Hematopoietic multipotent progenitor cell treated with erythropoietin and hydrocortisone succinate and interleukin-3 and kit ligand, for 17 days (in vitro differentiated cells): Measurements from ENCODE around the gene ABRACL.

Experiments
- DNase-seq: peaks from one replicate; pipeline ENCODE4 v3.0.0-alpha.2; 2015; ENCODE audit warnings: low spot score

ABRACL gene

GRCh38 chr6:139054001-139054400 lies 25.5 kb downstream of the ABRACL start:
- DNase-seq: no peak

- DNase-seq: no peak
These were observed 27.2 kb downstream of the ABRACL start for GRCh38 chr6:139055709-139056108.

- no peak for DNase-seq
These were observed 29.5 kb downstream of the ABRACL start for GRCh38 chr6:139058029-139058428.

DNA sequence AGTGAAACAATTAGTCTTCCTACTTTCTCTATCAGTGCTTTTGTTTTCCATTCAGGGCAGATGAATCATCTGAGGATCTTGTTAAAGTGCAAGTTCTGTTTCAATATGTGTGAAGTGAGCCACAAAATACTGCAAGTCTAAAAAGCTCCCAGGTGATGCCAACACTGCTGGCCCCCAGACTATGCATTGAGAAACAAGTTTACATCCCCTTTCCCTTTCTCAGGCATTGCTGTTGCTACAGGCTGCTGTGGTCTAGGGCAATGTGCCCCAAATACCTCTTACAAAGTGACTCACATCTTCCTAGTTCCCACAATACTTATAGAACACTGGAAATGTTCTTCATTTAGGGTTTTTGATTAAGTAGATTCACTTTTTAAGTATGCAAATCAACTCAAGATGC lies 31.8 kb downstream of the ABRACL start:
- DNase-seq: no peak

DNA sequence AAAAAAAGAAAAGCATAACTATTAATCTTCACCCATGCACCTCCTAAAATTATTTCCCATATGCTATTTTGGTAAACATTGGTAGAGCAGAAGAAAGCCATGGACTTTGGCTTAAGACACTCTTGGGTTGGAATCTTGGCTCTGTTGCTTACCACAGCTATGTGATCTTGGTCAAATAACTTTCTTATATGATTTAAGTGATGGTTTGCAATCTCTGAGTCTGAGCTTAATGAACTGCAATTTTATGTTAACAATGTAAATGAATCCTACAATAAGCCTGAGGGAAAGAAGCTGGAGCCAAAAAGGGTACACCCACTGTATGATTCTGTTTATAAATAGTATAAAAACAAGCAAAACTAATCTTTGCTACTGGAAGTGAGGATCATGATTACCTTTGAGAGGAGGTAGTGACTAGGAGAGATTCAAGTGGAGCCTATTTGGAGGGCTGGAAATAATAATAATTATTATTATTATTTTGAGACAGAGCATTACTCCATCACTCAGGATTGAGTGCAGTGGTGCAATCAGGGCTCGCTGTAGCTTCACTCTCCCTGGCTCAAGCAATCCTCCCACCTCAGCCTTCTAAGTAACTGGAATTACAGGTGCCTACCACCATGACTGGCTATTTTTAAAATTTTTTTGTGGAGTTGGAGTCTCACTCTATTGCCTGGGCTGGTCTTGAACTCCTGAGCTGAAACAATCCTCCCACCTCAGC lies 34.5 kb downstream of the ABRACL start:
- DNase-seq: no peak

DNA sequence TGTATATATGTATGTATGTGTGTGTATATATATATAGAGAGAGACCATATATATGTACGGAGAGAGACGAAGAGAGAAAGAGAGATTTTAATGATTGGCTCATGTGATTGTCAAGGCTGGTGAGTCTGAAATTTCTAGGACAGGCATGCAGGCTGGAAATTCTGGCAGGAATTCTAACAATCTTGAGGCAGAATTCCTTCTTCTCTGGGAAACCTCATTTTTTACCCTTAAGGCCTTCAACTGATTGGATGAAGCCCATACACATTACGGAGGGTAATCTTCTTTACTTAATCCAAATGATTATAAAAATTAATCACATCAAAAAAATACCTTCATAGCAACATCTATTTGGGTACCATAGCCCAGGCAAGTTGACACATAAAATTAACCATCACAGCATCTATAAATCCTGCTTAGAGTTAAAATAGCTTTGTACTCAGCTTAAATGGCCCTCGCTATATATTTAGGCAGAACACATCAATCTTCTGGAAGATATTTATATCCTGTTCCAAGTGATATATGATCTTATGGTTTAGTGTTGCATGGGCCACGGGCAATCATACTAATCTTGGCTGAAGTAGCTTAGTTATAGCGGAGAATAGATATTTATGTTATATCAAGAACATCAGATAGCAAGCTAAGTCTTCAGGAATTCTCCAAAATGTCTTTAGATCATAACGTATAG lies 36.6 kb downstream of the ABRACL start:
- DNase-seq: no peak

DNA sequence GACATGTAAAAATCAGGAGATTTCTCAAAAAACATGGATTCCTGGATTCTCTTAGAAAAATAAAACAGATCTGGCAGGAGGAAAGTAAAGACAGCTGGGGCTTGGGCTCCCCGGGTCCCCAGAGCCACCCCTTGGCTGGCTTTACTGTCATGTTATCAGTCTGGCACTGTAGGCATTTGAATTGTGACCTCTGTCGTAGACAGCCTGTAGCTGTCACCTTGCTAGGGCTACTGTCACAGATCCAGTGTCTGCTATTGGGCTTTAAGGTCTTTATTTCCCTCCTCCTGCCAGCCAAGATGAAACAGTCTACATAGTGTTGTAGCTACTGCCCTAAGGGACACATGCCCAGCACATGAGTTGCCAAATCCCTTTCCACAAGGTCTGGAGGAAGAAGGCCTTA lies 37.5 kb downstream of the ABRACL start:
- no peak for DNase-seq

GRCh38 chr6:139068846-139069245 lies 40.3 kb downstream of the ABRACL start:
- no peak for DNase-seq

GRCh38 chr6:139073118-139073517 lies 44.6 kb downstream of the ABRACL start:
- DNase-seq: no peak

DNA sequence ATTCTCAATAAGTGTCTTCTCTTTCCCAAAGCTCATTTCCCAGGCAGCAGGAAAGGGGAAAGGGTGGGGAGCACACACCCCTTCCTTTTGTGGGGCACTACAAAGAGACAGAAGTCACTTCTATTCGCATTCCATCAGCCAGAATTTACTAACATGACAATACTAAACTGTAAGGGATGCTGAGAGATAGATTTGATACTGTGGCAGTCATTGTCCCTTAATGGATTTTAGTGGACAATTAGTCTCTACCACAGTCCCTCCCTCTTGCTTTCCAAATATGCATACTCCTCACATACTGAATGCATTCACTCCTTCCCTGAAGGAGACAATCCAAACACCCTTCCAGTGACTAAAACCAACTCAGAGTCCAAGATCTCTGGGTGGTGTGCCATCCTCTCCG lies 50.5 kb downstream of the ABRACL start:
- DNase-seq: no peak

- no peak for DNase-seq
These were observed 51.8 kb downstream of the ABRACL start for GRCh38 chr6:139080255-139080920.

DNA sequence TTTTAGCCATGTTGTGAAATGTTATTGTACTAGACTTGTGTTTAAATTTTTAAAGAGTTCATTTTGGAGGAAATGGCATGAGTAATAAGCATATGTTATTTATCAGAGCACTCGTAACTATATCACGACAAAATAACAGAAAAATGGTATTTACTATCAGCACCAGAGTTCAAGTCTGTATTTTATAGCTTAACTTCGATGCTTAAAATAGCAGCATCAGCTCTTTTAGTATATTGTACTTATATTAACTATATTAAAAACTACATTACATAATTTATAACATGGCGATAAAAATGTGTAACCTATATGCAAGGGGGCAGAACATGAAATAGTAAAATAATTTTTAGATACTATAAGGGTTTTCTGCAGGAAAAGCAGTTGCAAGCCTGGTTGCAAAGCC lies 52.9 kb downstream of the ABRACL start:
- DNase-seq: no peak

- DNase-seq: no peak
These were observed 53.8 kb downstream of the ABRACL start for GRCh38 chr6:139082370-139082769.

DNA sequence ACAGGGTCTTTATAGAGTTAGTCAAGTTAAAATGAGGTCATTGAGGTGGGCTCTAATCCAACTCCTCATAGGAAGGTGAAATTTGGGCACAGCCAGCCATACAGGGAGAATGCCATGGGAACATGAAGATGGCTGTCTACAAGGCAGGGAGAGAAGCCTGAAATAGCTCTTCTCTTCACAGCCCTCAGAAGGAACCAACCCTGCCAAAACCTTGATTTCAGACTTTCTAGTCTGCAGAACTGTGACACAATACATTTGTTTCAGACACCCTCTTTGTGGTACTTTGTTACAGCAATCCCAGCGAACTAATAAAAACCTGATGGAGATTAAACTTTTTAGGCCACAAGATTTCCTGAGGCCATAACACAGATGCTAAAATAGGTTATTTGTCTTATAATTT lies 63.3 kb downstream of the ABRACL start:
- DNase-seq: no peak
